ENCODE measurements around the gene LRRIQ4.

LRRIQ4 gene

DNA sequence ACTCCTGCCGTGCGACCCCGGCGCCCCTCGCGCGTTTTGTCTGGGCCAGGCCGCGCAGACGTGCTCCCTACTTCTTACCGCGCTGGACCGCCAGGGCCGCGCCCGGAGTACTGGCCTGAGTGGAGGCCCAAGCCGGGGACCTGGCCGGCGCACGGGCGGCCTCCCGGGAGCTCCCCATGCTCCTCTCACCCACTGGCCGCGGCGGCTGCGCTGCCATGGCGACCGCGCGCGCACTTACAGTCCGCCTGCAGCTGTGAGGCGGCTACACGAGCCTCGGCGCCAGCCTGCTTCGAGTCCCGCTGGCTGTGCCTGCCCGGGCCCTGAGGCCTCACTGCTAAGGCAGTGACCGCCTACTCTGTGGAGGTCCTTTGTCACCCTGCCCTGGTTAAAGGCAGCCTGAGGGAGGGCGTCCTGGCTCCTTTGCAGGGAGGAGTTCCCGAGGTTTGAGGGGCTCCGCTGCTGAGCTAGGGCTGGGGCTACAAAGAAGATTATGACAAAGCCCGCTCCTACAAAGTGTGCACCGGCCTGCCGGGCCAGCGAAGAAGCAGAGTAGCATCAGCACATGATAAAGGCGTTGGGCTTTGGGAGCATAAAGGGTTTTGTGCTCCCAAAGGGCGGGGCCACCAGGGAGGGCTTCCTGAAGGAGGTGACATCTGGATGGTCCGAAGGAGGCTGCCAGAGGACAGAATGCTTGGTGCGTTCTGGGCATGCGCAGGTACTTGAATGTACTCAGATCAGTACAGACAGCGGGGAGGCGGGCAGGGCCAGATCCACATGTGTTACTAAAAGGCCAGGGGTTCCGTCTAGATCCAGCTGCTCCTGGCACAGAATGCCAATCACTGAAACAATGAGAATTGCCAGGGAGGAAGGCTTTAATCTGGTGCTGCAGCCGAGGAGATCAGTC, at the start of gene LRRIQ4, which contains the start of gene LRRC34:
LRRIQ4 (plus strand) TSS at position 539 of the 904 bp plus-strand sequence. CDS start 9,052 bp downstream, outside the sequence.
LRRC34 (minus strand) TSS at position 573 of the 904 bp plus-strand sequence; CDS start at position 217, 356 bp downstream.
- peak within 1 kb of the TSS; percentile 59 for H3K4me3 ChIP-seq (ENCODE audit: low read depth, low read length)
- TF ChIP-seq, protein P1, sequence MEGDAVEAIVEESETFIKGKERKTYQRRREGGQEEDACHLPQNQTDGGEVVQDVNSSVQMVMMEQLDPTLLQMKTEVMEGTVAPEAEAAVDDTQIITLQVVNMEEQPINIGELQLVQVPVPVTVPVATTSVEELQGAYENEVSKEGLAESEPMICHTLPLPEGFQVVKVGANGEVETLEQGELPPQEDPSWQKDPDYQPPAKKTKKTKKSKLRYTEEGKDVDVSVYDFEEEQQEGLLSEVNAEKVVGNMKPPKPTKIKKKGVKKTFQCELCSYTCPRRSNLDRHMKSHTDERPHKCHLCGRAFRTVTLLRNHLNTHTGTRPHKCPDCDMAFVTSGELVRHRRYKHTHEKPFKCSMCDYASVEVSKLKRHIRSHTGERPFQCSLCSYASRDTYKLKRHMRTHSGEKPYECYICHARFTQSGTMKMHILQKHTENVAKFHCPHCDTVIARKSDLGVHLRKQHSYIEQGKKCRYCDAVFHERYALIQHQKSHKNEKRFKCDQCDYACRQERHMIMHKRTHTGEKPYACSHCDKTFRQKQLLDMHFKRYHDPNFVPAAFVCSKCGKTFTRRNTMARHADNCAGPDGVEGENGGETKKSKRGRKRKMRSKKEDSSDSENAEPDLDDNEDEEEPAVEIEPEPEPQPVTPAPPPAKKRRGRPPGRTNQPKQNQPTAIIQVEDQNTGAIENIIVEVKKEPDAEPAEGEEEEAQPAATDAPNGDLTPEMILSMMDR (IDR thresholded peaks at IDR 0.05; ENCODE audit: low read depth, low read length) = no peak

DNA sequence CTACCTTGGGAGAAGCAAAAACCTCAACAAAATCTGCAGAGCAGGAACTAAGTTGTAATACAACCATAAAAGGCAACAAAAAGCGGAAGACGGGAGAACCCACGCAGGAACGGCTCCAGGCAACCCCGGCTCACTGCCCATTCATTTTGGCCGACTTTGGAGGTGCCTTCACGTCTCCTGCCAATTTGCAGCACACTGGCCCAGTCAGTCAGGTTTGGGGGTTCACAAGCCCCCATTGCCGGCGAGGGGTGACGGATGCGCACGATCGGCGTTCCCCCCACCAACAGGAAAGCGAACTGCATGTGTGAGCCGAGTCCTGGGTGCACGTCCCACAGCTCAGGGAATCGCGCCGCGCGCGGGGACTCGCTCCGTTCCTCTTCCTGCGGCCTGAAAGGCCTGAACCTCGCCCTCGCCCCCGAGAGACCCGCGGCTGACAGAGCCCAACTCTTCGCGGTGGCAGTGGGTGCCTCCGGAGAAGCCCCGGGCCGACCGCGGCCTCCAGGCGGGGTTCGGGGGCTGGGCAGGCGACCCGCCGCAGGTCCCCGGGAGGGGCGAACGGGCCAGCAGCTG, 48.3 kb upstream of the LRRIQ4 start:
- TF ChIP-seq, protein P1 (IDR thresholded peaks at IDR 0.05; ENCODE audit: low read depth, low read length) = no peak

DNA sequence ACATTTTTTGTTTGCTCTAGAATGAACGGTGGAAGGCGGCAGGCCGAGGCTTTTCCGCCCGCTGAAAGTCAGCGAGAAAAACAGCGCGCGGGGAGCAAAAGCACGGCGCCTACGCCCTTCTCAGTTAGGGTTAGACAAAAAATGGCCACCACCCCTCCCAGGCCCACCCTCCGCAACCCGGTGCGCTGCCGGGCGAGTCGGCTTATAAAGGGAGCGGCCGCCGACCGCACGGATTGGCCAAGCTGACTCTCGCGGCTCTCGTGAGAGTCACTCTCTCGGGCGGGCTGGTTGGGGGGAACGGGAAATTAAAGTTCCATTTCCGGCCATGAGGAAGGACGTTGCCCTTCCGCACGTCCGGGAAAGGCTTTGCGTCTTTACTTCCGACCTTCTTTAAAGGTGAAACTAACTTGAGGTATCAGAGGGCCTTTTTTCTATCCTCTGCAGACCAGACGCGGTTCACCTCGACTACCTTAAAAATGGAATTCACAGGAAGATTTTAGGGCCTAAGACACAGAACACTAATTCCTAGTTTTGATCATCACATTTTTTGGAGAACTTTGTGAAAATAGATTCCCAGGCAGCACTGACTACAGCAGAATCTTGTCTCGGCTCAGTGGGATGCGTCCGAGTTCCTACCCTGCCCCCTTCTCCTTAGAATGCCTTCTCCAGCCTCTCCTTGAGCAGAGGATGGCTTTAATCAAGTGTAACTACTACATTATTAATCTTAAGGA, 47.6 kb upstream of the LRRIQ4 start, which contains the start of gene TERC:
TERC (minus strand) TSS at position 179 of the 731 bp plus-strand sequence.
- TF ChIP-seq, protein P1 (IDR thresholded peaks at IDR 0.05; ENCODE audit: low read depth, low read length) = no peak

More for the DNA sequence above, 48.3 kb upstream of the LRRIQ4 start:
- peak overlapping the region; percentile 63 for H3K4me3 ChIP-seq (ENCODE audit: low read depth, low read length)

DNA sequence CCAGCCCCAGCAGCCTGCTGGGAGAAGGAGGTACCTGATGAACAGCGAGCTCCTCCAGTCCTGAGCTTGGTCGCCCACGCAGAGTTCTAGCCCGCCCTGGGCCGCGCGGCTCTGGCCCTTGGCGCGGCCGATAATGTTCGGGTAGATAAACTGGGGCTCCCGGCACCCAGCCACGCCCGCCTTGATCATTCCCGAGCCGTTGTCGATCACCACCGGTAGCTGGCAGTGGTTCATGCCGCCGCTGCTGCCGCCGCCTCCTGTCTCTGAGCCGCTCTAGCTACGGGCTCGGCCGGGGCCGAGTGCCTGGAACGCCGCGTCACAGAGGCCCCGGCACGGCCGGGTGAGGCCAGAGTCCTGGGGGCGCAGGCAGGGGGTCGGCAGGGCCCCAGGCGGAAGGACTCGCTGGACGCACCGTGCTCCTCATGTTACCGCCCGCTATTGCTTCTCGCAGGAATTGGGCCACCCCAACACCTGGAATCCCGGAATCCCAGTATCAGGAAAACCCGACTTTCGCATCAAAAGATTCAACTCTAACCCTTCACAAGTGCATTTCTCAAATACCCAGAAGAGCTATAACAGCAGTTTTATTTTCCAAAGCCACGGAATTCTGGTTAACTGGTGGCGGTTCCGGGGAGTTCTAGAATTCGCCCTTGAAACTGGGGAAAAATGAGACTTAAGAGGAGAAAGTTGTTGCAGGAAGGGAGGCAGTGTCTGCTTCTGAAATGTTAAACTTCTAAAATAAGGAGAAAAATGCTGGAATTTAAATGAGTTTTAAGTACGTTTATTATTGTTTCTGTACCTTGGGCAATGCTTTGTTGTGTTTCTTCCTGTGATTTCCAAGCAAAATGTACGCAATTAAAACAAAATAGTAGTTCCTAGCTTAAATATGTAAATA, 43.1 kb upstream of the LRRIQ4 start, which contains the start of gene ACTRT3:
ACTRT3 (minus strand) TSS at position 275 of the 895 bp plus-strand sequence; CDS start at position 234, 41 bp downstream.
- TF ChIP-seq, protein P1 (IDR thresholded peaks at IDR 0.05; ENCODE audit: low read depth, low read length) = no peak
- peak within 1 kb of the TSS; percentile 41 for H3K4me3 ChIP-seq (ENCODE audit: low read depth, low read length)

More for the DNA sequence above, 47.6 kb upstream of the LRRIQ4 start, which contains the start of gene TERC:
- peak within 1 kb of the TSS; percentile 63 for H3K4me3 ChIP-seq (ENCODE audit: low read depth, low read length)

DNA sequence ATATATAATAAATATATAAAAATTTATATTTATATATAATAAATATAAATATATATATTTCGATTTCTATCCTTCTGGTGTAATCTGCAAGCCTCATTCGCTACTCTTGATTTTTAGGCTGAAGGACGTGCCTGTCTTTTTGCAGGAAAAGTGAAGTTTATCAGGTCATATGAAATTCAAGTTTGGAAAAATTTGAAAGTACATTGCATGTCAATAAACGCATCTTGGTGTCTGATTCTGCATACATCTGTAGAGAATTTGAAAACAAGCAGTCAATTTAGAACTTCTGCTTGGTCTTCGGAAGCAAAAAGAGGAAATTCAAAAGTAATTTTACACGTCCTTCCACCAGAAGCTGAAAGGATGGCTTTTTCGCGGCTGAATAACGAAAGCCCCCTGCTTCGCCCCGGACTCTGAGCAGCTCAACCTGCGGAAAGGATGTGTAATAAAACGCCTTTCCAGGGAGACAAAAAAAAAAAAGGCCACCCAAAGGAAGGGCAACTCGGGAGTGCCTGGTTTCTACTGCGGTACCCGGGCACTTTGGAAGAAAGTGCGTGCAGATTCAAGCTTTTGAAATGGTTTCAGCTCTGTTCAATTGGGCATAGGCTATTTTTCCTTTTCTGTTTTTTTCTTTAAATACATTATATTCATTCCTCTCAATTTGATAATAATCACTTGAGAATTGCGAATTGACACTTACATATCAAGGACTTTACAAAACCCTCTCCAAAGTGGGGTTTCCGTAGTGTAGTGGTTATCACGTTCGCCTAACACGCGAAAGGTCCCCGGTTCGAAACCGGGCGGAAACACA, 41.0 kb upstream of the LRRIQ4 start:
- H3K4me3 ChIP-seq (ENCODE audit: low read depth, low read length) = peak overlapping the region; percentile 76
- TF ChIP-seq, protein P1 (IDR thresholded peaks at IDR 0.05; ENCODE audit: low read depth, low read length) = no peak

All from WI38 (cell line).